D721Med (cell line): Measurements from ENCODE around the gene EXO1.
"Not testable (repeated sequence)": the region's sequence is repeated elsewhere in the genome, so short reads cannot be mapped to it uniquely, and the experiment has no call there.

Source experiments
- DNase-seq: peaks from one replicate; pipeline ENCODE4 v3.0.0; 2011; ENCODE audit warnings: low spot score; ENCODE audit not compliant: insufficient read length
- FAIRE-seq: peaks from 2 replicates; lab custom pipeline; 2011; peaks lifted over from hg19 to GRCh38; lab: Jason Lieb, UNC
- TF ChIP-seq, protein P1 (sequence below): IDR thresholded peaks from 2 replicates; pipeline ENCODE4 v1.5.1; 2012; ENCODE audit warnings: mild to moderate bottlenecking, control low read depth; ENCODE audit not compliant: insufficient read depth; ENCODE audit errors: missing control alignments

EXO1 gene

DNA sequence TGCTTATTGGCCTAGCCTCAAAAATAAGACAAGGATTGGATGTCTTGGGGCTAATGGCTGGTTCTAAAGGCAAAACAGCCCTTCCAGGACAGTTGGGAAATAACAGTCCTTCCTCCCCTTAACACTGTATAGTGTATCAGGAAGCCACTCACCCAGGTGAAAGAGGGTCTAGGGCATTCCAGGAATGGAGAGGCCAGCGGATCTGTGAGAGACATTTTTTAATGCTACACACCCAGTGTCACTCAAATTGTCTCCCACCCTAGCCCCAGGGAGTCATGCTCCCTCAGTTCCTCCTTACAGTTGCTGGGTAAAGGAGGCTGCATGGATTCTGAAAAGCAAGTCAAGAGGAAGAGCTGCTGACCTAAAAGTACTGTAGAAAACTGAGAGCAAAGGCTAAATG, 24.1 kb upstream of the EXO1 start:
- no peak for FAIRE-seq
- TF ChIP-seq, protein P1, sequence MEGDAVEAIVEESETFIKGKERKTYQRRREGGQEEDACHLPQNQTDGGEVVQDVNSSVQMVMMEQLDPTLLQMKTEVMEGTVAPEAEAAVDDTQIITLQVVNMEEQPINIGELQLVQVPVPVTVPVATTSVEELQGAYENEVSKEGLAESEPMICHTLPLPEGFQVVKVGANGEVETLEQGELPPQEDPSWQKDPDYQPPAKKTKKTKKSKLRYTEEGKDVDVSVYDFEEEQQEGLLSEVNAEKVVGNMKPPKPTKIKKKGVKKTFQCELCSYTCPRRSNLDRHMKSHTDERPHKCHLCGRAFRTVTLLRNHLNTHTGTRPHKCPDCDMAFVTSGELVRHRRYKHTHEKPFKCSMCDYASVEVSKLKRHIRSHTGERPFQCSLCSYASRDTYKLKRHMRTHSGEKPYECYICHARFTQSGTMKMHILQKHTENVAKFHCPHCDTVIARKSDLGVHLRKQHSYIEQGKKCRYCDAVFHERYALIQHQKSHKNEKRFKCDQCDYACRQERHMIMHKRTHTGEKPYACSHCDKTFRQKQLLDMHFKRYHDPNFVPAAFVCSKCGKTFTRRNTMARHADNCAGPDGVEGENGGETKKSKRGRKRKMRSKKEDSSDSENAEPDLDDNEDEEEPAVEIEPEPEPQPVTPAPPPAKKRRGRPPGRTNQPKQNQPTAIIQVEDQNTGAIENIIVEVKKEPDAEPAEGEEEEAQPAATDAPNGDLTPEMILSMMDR = no peak
- no peak for DNase-seq

DNA sequence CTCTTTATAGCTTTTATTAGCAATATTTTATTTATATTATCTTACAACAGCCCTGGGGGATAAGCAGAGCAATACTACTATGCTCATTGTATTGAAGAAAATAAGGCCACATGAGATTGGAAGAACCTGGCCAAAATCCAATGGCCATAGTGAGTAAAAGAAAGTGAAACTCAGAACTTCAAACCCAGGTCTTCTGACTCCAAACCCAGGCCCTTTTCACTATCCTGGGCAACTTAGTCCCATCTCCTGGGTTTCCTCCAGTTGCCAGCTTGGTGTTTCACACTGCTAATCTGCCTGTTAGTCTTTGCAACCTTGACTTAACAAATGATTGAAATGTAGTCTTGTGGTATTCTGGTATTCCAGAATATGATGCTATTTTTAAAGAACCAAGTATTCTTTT, 22.4 kb upstream of the EXO1 start:
- TF ChIP-seq, protein P1 = no peak
- FAIRE-seq (no peak), DNase-seq (no peak)

DNA sequence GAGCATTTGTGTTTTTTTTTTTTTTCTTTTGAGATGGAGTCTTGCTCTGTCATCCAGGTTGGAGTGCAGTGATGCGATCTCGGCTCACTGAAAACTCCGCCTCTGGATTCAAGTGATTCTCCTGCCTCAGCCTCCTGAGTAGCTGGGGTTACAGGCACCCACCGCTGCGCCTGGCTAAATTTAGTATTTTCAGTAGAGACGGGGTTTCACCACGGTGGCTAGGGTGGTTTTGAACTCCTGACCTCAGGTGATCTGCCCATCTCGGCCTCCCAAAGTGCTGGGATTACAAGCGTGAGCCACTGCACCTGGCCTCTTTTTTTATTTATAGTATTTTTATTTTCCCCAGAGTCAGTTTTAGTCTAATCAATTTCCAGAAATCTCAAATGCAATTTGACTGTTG, 21.4 kb upstream of the EXO1 start:
- not testable (repeated sequence) for DNase-seq, FAIRE-seq

DNA sequence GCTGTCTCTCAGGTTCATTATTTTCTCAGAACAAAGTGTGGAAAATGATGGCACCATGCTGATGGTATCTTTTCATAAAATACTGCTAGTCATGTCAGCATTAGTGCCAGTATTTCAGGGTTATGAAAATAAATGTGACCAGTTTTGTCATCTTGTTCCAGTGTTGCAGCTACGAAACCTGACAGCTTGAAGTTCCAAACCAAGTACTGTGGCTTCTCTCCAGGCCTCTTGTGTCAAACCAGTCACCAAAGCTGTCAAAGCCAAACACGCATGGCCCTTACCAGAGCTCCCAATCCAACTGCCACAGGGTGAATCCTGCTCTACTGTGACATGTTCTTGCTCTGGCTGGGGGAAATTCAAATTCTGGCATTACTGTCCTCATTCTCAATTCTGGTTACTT, 20.7 kb upstream of the EXO1 start:
- TF ChIP-seq, protein P1 = no peak
- DNase-seq (no peak), FAIRE-seq (no peak)

DNA sequence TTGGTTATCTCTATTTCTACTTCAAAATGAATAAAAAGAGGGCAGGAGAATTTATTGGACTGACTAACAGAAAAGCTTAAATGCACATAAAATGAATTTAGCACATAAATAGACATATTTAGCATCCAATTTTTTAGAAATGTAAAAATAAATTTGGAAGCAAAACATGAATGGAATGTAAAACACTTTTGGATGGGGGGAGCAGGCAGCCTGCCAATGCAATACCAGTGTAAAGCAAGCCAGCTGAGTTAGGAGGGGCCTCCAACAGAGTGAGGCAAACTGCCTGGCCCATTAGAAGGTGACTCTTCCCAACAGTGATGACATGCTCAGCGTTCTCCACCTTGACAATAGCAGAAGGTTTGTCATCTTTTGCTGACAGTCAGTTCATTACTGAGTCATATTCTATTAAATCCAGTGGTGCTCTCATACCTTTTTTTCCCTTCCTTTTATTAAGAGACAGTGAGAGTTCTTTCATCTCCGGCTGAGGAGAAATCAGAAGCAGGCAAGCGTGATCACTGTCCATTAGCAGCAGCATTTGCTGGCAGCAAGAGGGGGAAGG, 19.5 kb upstream of the EXO1 start:
- DNase-seq (no peak), FAIRE-seq (no peak)
- TF ChIP-seq, protein P1 = no peak

DNA sequence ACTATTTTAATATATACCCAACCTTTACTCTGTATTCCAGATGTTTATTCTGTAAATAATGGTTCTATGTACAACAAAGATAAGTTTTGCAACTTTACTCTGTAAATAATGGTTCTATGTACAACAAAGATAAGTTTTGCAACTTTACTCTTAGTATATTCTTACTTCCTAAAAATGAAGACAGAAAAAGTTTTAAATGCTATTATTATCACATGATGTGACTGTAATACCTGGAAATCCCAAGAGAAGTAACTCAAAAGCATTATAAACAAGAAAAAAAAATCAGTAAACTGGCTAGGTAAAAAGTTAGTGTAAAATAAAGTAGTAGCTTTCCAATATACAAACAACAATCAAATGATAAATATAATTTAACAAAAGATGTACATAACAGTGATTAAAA, 18.5 kb upstream of the EXO1 start:
- TF ChIP-seq, protein P1 = no peak
- no peak for FAIRE-seq
- DNase-seq = no peak

DNA sequence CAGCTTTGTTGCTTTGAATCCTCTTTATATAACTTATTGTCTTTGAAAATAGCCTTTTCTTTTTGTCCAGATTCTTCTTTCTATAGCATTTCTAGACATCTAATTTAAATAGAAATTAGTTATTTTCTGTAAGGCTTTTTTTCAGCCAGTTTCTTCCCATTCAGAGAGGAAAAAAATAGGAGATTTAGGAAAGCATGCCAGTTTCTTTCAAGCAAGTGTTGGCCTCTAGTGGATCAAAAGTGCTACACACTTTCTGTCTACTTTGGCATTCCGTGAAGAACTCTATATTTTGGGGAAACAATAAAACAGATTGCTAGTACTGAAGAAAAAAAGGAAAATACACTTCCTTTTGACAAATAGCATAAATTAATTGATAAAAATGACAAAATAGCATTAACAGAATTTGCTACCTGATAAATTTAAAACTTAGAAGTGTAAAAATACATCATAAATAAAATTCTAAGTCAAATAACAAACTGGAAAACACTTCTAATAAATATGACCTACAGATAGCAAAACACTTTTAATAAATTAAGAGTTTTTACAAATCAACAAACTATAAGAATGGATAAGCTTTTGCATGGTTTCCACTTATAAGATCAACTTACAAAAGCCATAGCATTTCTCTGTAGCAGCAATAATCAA, 13.1 kb upstream of the EXO1 start:
- TF ChIP-seq, protein P1 = peak; percentile 61
- no peak for DNase-seq
- FAIRE-seq = peak; percentile 41

DNA sequence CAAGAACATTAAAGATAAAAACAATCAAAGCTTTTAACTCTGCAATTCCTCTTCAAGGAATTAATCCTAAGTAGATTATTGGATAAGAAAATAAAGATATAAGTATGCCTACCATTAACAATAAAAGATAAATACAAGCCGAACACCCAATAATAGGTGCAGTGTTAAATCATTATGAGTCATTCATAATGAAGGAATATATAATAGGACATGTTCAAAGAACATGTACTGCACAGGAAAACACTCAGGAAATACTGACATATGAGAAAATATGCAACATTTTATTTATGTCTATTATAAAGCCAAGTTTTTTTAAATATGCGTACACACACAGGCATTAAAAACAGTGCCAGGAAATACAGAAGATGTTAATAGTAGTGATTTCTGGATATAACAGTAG, 11.1 kb upstream of the EXO1 start:
- TF ChIP-seq, protein P1 = no peak
- no peak for FAIRE-seq
- DNase-seq = no peak
